GM18502 (cell line): Measurements from ENCODE around the gene PNPLA2.

Experiments used
- ATAC-seq: cut with Tn5 transposase; IDR thresholded peaks from one replicate; pipeline ENCODE4 v1.9.1; 2021; ENCODE audit warnings: mild to moderate bottlenecking; ENCODE audit not compliant: unreplicated experiment, poor library complexity

PNPLA2 gene

GRCh38 chr11:854601-855329, 36.1 kb downstream of the PNPLA2 start:
- ATAC-seq = no peak

DNA sequence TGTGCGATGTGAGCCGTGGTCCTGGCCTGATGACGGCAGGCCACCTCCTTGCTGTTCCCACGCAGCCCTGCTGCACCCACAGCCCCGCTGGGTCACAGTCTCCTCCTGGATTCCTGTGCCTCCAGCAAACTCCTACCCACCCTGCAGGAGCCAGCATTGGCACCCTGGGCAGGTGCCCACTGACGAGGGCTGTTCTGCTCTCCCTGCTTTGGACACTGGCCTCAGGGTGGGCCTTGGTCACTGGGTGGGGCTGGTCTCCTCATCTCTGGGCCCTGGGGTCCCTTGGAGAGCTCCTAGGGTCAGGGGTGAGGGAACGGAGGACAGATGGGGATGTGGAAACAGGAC, 36.6 kb downstream of the PNPLA2 start:
- ATAC-seq = no peak

- no peak for ATAC-seq
These were observed 37.1 kb downstream of the PNPLA2 start for GRCh38 chr11:855796-856195.

- no peak for ATAC-seq
These were observed 37.7 kb downstream of the PNPLA2 start for GRCh38 chr11:856397-856796.

GRCh38 chr11:858053-858761, 39.5 kb downstream of the PNPLA2 start:
- ATAC-seq = no peak

GRCh38 chr11:858762-859339, 40.1 kb downstream of the PNPLA2 start:
- ATAC-seq = no peak

- ATAC-seq = no peak
These were observed 40.8 kb downstream of the PNPLA2 start for GRCh38 chr11:859394-860131.

- ATAC-seq = no peak
These were observed 41.8 kb downstream of the PNPLA2 start for GRCh38 chr11:860234-861104.

- no peak for ATAC-seq
These were observed 42.4 kb downstream of the PNPLA2 start for GRCh38 chr11:861105-861479.

DNA sequence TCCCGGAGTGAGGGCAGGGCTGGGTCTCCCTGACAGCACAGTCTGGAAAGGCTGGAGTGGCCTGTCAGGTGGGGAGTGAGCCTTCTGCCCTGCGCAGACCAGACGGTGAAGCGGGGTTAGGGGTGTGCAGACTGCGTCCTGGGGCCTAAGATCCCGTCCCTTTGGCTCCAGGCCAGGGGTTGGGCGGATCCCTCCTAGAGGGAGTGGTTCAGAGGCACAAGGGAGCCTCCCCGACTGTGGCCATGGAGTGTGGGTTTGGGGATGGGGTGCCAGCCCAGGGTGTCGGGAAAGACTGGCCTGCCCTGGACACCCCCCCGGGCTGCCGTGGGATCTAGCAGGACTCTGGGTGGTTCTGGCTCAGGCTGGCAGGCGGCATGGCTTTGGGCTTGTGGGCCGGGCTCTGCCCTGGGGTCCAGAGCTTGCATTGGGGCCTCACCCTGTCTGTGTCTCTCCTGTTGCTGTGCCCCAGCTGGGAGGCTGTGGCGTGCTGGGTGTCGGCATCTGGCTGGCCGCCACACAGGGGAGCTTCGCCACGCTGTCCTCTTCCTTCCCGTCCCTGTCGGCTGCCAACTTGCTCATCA, 43.5 kb downstream of the PNPLA2 start:
- ATAC-seq = no peak

DNA sequence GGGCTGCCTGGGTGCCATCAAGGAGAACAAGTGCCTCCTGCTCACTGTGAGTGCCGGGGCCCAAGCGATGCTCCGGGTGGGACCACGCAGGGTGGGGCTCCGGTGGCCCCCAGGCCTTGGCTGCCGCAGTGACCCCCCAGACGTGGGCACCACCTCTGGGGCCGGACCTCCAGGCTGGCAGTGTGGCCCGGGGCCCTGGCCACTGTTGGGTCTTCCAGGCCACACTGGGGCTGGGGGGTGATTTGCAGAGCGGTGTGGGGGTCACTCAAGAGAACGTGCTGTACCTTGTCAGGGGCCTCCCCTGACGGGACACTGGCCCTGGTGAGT, 43.9 kb downstream of the PNPLA2 start:
- no peak for ATAC-seq

- no peak for ATAC-seq
These were observed 44.6 kb downstream of the PNPLA2 start for GRCh38 chr11:863023-863909.

DNA sequence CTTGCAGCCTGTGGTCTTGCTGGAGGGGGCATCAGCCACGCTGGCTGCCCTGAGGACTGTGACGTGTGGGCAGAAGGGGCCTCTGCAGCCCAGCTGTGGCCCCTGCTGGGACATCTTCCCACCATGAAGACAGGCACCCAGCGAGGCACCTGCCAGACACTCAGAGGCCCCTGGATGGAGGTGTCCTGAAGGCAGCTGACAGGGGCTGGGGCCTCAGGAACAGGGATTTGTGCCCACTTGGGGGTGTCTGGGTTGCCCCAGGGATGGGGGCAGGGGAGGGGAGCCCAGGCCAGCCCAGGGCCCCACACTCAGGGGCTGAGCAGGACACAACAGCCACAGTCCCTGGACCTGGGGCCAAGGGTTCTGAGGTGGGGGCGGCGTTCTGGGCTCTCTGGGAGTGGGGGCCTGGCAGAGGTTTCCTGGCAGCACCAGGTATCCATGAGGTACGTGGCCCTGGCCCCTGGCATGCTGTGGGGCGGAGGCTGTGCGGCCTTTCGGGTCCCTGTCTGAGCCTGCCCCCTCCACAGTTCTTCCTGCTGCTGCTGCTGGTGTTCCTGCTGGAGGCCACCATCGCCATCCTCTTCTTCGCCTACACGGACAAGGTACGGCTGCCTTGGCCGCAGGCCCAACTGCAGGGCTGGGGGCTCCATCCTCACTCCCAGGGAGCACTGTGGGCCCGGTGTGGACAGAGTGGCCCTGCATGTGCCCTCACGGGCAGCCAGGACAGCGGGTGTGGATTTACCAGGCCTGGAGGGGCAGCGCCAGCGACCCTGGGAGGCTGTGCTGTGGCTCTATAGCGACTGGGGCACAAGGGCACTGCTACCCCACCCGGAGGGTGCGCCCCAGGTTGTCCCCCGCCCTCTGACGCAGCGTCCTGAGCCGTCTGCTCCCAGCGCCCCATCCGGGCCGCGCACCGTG, 45.5 kb downstream of the PNPLA2 start:
- ATAC-seq = no peak

DNA sequence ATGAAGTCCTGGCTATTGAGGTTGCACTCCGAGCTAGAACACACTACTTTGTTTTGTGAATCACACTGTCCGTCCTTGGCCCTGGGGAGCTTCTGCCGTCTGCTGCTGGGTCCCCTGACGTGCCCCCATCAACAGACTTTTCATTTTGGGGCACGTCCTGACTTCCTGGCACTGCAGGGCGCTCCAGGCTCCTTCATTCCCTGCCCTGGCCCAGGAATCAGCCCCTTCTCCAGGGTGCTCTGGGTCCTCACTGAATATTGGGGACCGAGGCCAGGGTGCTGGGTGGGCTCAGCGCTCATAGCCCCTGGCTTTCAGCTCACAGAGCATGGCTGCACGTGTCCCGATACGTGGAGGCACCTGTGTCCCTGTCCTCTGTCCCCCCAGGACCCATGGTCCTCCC, 46.2 kb downstream of the PNPLA2 start:
- ATAC-seq = no peak

DNA sequence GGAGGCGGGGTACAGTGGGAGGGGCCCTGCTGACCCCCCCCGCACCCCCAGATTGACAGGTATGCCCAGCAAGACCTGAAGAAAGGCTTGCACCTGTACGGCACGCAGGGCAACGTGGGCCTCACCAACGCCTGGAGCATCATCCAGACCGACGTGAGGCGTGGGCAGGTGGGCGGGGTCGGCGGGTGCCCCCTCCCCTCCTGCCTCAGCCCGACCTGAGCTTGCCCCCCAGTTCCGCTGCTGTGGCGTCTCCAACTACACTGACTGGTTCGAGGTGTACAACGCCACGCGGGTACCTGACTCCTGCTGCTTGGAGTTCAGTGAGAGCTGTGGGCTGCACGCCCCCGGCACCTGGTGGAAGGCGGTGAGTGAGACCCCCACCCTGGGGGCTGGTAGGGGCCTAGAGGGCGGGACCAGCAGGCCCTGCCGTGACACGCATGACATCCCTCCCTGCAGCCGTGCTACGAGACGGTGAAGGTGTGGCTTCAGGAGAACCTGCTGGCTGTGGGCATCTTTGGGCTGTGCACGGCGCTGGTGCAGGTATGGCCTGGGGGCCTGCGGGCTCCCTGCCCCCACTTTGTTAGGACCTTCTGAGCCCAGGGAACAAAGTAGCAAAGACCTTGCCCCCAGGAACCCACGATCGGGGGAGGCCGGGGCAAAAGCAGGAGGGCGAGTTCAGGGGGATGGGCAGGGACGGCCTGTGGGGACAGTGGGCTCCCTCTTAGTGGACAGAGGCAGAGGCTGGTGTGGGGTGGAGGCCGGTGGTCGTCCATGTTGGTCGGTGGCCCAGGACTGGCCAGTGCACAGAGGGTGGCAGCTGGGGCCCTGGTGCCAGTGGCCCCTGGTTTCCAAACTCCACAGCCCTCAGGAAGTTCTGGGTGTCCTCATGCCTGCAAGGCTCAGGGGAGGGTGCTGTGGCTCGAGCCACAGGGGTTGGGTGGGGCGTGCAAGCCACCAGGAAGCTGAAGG, 47.0 kb downstream of the PNPLA2 start:
- ATAC-seq = no peak

DNA sequence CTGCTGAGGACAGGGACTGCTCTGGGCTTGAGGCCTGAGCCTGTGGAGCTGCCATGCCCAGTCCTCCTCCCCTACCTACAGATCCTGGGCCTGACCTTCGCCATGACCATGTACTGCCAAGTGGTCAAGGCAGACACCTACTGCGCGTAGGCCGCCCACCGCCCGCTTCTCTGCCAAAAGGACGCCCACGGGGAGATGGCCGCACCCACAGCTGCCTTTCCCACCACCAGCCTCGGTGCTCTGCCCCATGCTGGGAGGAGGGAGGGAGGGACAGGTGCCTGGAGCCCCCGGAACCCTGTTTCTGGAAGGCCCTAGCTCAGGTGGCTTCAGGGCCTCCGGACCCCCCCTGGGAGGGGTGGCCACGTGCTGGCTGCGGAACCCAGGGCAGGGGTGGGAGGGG, 47.8 kb downstream of the PNPLA2 start:
- ATAC-seq = no peak

DNA sequence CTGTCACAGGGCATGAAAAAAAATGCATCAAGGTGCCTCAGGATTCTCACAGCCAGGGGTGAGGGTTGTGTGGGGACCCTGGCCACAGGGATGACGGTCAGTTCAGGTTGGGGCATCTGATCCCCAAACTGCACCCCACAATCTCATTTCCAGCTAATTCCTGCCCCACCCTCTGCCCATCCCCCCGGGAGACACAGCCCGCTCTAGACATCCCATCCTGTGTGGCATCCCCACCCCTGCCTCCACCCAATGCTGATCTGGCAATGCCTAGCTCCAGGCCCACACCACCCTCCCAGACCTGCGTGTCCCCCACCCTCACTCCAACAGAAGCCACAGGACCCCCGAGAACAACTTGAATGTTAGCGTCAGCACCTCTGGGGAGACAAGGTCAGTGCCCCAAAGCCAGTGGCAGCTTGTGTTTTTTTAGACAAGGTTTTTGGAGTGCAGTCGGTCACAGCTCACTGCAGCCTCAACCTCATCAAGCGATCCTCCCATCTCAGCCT, 49.2 kb downstream of the PNPLA2 start:
- no peak for ATAC-seq
